Measurements from ENCODE around the gene SKAP1.

SKAP1 gene

DNA sequence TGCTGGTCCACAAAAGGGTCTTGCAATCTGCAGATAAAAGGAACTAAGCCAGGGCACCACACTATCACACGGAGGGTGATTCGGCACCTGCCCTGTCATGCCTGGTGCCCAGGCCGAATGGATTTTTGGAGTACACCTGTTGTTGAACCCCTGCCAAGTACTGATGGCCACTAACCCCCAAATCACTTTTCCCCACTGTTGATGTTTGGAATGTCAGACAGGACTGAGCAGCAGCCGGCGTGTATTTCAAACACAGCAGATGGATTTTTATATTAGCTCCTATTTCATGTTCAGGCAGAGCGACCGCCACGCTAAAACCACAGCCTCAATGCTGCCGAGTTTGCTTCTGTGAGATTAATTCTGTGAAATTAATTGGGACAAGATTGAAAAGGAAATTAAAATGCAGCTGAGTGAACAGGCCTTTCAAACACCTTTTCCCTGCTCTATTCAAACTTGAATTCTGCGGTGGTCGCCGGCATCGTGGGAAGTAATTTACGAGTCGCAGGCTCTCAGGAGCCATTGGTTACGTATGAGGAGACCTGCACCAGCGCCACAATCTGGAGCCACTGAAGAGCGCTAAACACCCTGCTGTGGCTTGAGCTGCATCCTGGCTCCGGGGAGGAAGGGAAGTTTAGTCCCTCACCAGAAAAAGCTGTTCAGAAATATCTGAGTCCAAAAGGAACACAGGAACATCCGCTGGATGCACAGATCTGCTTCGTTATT is 274.0 kb downstream of the SKAP1 start:
- H3K27ac ChIP-seq (ENCODE audit: low read length): no peak overlapping the region
- peaks cover 10% of the 10 kb centered on the region for H3K4me1 ChIP-seq (ENCODE audit: low read length)
- H3K9me3 ChIP-seq (ENCODE audit: insufficient read depth, low read length): no peaks in the 10 kb centered on the region
- H3K27me3 ChIP-seq (ENCODE audit: low read depth, low read length): peaks cover 9% of the 10 kb centered on the region; the same call in 1 of the 2 replicates
- no peak overlapping the region for H3K9ac ChIP-seq (ENCODE audit: low read length)
- no peaks in the 10 kb centered on the region for H3K79me2 ChIP-seq (ENCODE audit: low read length)
- no peak overlapping the region for H2AFZ ChIP-seq (ENCODE audit: low read depth, low read length)
- no peaks in the 10 kb centered on the region for H3K36me3 ChIP-seq (replicated peaks; ENCODE audit: low read depth, low read length)
- TF ChIP-seq CTCF (IDR thresholded peaks at IDR 0.05; ENCODE audit: low read depth, low read length) (no peak), EZH2phosphoT487 (IDR thresholded peaks at IDR 0.05; ENCODE audit: low read depth) (no peak)
- H3K4me3 ChIP-seq (ENCODE audit: low read length): no peak overlapping the region
- no peak overlapping the region for H3K4me2 ChIP-seq (ENCODE audit: low read length)
- H4K20me1 ChIP-seq (ENCODE audit: insufficient read depth, low read length): no peaks in the 10 kb centered on the region

GRCh38 chr17:48153691-48154358 is 276.2 kb downstream of the SKAP1 start:
- peaks cover 18% of the 10 kb centered on the region for H3K27me3 ChIP-seq (ENCODE audit: low read depth, low read length)
- no peaks in the 10 kb centered on the region for H3K36me3 ChIP-seq (replicated peaks; ENCODE audit: low read depth, low read length)
- no peaks in the 10 kb centered on the region for H3K9me3 ChIP-seq (ENCODE audit: insufficient read depth, low read length)
- no peaks in the 10 kb centered on the region for H4K20me1 ChIP-seq (ENCODE audit: insufficient read depth, low read length)
- H3K4me1 ChIP-seq (ENCODE audit: low read length): peaks cover 5% of the 10 kb centered on the region
- no peak overlapping the region for H3K4me3 ChIP-seq (ENCODE audit: low read length)
- H3K4me2 ChIP-seq (ENCODE audit: low read length): peak overlapping the region; percentile 32; the same call in 1 of the 2 replicates
- H3K27ac ChIP-seq (ENCODE audit: low read length): no peak overlapping the region
- no peaks in the 10 kb centered on the region for H3K79me2 ChIP-seq (ENCODE audit: low read length)
- no peak overlapping the region for H3K9ac ChIP-seq (ENCODE audit: low read length)
- no peak for TF ChIP-seq EZH2phosphoT487 (IDR thresholded peaks at IDR 0.05; ENCODE audit: low read depth)
- TF ChIP-seq CTCF (IDR thresholded peaks at IDR 0.05; ENCODE audit: low read depth, low read length): peak; percentile 64
- peak overlapping the region; percentile 53; the same call in 1 of the 2 replicates for H2AFZ ChIP-seq (ENCODE audit: low read depth, low read length)

DNA sequence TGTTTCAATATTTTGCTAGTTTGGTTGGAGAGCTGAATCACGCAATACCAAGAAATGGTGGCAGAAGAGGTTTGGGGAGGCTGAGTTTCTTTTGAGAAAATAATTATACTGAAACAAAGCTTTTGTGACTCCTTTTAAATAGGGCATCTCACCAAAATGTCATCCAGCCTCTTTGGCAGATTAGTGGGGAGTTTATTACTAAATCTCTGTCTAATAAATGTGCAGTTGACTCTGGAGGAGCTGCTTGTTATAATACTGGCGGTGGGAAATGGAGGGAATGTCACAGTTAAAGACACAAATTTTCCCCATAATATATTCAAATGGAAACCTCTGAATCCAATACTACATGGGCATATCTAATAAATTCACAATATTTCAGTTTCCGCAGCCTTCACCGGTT is 277.7 kb downstream of the SKAP1 start:
- Histone ChIP-seq H3K27ac (ENCODE audit: low read length) (no peak overlapping the region), H3K9me3 (ENCODE audit: insufficient read depth, low read length) (no peaks in the 10 kb centered on the region), H2AFZ (ENCODE audit: low read depth, low read length) (no peak overlapping the region), H3K4me2 (ENCODE audit: low read length) (no peak overlapping the region), H3K79me2 (ENCODE audit: low read length) (no peaks in the 10 kb centered on the region), H3K36me3 (replicated peaks; ENCODE audit: low read depth, low read length) (no peaks in the 10 kb centered on the region), H3K4me1 (ENCODE audit: low read length) (peaks cover 5% of the 10 kb centered on the region), H4K20me1 (ENCODE audit: insufficient read depth, low read length) (no peaks in the 10 kb centered on the region), H3K27me3 (ENCODE audit: low read depth, low read length) (peaks cover 18% of the 10 kb centered on the region), H3K9ac (ENCODE audit: low read length) (no peak overlapping the region), H3K4me3 (ENCODE audit: low read length) (no peak overlapping the region)
- TF ChIP-seq EZH2phosphoT487 (IDR thresholded peaks at IDR 0.05; ENCODE audit: low read depth) (no peak), CTCF (IDR thresholded peaks at IDR 0.05; ENCODE audit: low read depth, low read length) (no peak)

DNA sequence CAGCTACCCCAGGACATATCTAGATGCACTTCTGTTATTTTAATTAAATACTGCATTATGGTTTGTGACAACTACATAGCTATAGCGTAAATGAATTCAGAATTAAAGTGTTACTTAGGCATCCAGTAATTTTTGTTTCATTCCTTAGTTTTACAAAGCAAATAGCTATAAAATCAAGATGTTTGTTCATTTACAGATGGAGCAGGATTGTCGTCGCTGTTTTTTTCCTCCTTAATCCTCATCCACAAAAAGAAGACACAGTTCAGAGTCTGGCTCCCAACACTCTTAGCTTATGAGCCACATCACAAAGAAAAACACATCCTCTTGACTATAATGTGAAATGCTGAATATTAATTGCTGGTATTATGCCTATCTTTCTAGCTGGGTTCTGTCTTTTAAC is 278.8 kb downstream of the SKAP1 start:
- no peaks in the 10 kb centered on the region for H3K9me3 ChIP-seq (ENCODE audit: insufficient read depth, low read length)
- TF ChIP-seq EZH2phosphoT487 (IDR thresholded peaks at IDR 0.05; ENCODE audit: low read depth): no peak

More for the DNA sequence above, 278.8 kb downstream of the SKAP1 start:
- H4K20me1 ChIP-seq (ENCODE audit: insufficient read depth, low read length): no peaks in the 10 kb centered on the region
- no peak overlapping the region for H3K9ac ChIP-seq (ENCODE audit: low read length)
- H3K36me3 ChIP-seq (replicated peaks; ENCODE audit: low read depth, low read length): no peaks in the 10 kb centered on the region
- no peak overlapping the region for H3K4me2 ChIP-seq (ENCODE audit: low read length)
- peaks cover 5% of the 10 kb centered on the region for H3K4me1 ChIP-seq (ENCODE audit: low read length)
- H3K79me2 ChIP-seq (ENCODE audit: low read length): no peaks in the 10 kb centered on the region
- peaks cover 18% of the 10 kb centered on the region for H3K27me3 ChIP-seq (ENCODE audit: low read depth, low read length)
- H2AFZ ChIP-seq (ENCODE audit: low read depth, low read length): no peak overlapping the region
- H3K4me3 ChIP-seq (ENCODE audit: low read length): no peak overlapping the region
- no peak overlapping the region for H3K27ac ChIP-seq (ENCODE audit: low read length)
